GM12864 (cell line): ENCODE measurements around the gene NOTUM.
"Not testable (repeated sequence)": the region's sequence is repeated elsewhere in the genome, so short reads cannot be mapped to it uniquely, and the experiment has no call there.

Experiments used
- DNase-seq: peaks from one replicate; pipeline ENCODE4 v3.0.0-alpha.2; 2011; ENCODE audit warnings: low read depth
- H3K4me3 ChIP-seq: 2 replicates; pipeline ENCODE4 v1.5.1; 2011; ENCODE audit warnings: mild to moderate bottlenecking, low read depth, low read length, control low read depth
- TF ChIP-seq, protein P1 (sequence below): IDR thresholded peaks from 2 replicates; pipeline ENCODE4 v1.5.1; 2011; ENCODE audit warnings: low read depth, mild to moderate bottlenecking, moderate library complexity, low read length, control low read depth, inconsistent platforms; ENCODE audit errors: missing control alignments

NOTUM gene

DNA sequence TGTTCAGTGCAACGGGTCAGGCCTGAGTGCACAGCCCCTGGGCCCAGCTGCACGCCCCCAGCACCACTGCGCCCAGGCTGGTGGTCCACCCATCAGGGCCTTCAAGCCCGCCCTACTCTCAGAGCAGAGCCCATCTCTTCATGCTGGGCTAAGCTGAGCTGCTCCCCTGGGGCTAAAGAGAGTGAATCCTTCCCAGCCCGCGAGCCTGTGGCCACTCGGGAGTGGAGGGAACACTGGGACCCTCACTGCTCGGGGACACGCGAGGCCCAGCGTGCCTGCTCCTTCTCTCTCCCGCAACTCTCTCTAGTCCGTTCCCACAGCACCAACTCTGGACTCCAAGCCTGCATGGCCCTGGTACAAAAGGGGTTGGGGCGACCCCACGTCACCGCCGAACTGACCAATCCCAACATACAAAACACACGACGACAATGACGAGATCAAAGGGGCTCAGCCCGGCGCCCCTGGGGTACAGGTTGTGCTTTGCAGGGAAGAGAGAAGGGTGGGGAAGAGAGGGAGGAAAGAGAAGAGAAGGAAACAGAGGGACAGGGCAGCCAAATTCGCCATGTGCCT is 38.9 kb downstream of the NOTUM start:
- TF ChIP-seq, protein P1, sequence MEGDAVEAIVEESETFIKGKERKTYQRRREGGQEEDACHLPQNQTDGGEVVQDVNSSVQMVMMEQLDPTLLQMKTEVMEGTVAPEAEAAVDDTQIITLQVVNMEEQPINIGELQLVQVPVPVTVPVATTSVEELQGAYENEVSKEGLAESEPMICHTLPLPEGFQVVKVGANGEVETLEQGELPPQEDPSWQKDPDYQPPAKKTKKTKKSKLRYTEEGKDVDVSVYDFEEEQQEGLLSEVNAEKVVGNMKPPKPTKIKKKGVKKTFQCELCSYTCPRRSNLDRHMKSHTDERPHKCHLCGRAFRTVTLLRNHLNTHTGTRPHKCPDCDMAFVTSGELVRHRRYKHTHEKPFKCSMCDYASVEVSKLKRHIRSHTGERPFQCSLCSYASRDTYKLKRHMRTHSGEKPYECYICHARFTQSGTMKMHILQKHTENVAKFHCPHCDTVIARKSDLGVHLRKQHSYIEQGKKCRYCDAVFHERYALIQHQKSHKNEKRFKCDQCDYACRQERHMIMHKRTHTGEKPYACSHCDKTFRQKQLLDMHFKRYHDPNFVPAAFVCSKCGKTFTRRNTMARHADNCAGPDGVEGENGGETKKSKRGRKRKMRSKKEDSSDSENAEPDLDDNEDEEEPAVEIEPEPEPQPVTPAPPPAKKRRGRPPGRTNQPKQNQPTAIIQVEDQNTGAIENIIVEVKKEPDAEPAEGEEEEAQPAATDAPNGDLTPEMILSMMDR, result no peak
- no peak for DNase-seq
- no peak overlapping the region for H3K4me3 ChIP-seq

DNA sequence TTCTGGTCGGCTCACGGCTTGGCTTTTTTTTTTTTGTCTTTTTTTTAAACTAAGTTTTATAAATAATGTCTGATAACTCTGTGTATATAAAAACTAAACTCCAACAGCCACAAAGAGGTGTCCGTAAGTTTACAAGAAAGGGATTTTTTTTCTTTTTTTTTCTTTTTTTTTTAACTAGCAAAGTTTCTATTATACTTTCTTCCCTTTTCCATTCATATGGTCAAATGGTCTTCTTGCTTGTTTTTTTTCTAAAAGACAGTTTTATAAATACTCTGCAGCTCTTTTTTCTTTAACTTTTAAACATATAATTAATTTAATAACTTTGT is 39.5 kb downstream of the NOTUM start:
- no peak overlapping the region for H3K4me3 ChIP-seq

DNA sequence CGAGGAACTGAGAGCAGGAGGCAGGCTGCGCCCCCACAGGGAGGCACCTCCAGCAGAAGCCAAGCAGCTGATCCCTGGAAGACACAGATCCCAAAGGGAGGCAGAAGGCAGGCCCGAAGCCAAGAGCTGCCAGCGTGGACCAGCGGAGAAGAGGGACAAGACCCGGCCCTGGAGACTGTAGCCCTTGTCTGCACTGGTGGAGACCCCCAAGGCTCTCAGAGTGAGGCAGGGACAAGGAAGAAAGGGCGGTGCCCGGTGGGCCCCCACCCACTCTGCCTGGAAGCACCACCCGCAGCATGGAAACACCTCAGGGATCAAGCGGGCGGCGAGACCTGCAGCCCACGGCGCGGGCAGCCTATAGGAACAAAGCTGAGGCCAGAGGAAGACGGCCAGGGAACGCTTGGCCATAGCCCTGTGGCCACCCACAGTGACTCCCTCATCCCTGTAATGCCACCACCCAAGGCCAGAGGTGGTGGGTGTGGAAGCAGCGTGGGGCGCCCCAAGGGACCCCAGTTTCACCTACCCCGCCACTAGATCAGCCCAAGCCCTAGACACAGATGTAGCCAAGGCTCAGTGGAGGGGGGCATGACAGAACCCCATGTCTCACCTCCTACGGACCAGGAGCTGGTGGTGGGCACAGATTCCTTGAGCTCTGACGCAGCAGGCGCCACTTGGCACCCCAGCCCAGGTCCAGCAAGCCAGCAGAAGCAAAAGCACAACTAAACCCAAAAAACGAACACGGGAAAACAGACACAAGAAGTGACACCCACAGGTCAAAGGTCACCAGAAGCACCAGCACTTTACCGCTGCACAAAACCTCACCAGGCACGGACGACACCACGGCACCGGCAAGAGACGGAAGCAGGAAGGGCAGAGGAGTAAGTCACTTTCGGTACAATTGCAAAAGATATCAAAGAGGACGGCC is 40.1 kb downstream of the NOTUM start:
- DNase-seq, result no peak
- H3K4me3 ChIP-seq, result no peak overlapping the region
- TF ChIP-seq, protein P1, result no peak

More for the DNA sequence above, 39.5 kb downstream of the NOTUM start:
- DNase-seq, result no peak
- TF ChIP-seq, protein P1, result no peak

DNA sequence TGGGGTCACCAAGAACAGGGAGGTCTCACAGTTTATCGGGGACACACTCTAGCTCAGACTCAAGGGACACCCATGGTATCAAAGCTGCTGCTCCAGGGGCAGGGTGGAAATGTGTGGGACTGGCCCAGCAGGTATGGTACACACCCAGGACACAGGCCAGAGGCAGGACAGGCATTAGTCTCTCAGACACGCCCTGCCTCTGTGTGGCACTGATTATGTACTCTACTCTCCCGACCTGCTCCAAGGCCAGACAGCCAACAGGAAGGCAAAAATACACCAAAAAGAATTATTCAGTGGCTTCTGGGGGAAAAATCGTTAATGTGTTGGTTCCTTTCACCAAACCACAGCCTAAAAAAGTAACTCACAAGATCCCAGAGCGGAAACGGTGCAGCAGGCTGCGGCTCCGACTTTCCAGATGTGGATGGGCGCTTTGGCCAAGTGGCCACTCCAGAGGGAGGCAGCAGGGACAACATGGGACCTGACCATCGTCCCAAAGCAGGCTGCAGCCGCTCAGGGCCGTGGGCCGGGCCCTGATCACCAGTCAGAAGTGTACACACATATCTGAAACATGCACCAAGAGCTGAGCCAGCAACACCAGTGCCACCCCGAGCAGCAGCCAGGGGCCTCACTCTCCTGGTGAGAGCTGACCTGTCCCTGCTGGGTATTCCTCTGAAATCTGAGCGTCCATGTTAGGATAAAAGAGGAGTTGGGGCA is 42.0 kb downstream of the NOTUM start:
- TF ChIP-seq, protein P1, result no peak
- DNase-seq, result no peak
- no peak overlapping the region for H3K4me3 ChIP-seq

DNA sequence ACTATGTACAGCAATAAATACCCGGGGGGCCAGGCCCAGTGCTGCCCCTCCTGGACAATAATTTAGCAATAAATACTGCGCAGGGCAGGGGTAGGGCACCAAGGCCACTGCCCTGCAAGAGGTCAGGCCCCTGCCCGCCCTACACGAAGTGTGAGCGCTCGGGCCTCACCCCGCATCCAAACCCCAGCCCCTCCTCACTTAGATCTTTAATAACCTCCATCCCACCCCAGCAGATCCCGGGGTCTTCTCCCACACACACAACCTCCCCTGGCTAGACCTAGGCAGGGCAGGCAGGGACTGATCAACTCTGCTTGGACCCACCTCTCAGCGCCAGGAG is 42.7 kb downstream of the NOTUM start:
- H3K4me3 ChIP-seq, DNase-seq: not testable (repeated sequence)

DNA sequence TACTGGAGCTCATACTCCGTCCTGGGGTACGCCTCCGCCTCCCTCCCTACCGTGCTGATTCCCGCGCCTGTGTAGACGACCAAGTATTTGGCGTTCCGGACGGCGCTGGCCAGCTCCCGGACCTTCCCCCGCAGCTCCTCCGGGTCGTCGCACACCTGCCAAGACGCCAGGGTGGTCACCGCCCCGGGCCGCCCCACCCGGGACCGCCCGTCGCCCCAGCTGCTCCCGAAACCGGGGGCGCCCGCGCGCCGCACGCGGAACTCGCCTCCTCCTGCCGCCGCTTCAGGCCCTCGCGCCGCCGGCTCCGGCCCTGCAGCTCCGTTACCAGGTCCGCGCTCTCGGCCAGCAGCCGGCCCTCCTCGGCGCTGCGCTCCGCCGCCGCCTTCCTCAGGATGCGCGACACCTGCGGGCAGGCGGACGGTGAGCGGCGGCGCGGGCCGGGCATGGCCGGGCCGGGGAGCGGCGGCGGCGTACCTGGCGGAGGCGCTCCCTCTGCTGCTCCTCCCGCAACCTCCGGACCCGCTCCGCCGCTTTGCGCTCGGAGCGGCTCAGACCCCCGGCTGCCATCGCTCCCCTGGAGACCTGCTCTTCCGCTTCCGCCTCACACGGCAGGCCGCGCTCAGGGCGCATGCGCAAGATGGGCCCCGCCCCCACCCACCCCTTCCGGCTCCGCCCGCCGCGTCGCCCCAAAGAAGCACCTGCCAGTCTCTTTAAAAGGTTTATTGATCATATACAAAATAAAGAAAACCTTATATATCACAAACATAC is 43.2 kb downstream of the NOTUM start, which contains the start of gene SIRT7:
Gene SIRT7 (minus strand): TSS at position 612 of the 768 bp plus-strand sequence. CDS start 45 bp downstream, at position 567.
- DNase-seq, result no peak

More for the DNA sequence above, 43.2 kb downstream of the NOTUM start, which contains the start of gene SIRT7:
- H3K4me3 ChIP-seq, result peak within 1 kb of the TSS; percentile 76
- TF ChIP-seq, protein P1, result no peak
